ENCODE results near the gene OR6C76.

OR6C76 gene

GRCh38 chr12:55443776-55444175 lies 17.7 kb downstream of the OR6C76 start, which contains the start of gene OR6C2:
TSS of gene OR6C2 (plus strand) at chr12:55444076. CDS start at chr12:55452214, 8,138 bp downstream.
- no peak for TF ChIP-seq FOXM1 (IDR thresholded peaks at IDR 0.05; ENCODE audit: borderline replicate concordance, low read depth)
- no peak for TF ChIP-seq ZBTB7A (IDR thresholded peaks at IDR 0.05; ENCODE audit: low read depth)
- TF ChIP-seq EP300 (IDR thresholded peaks at IDR 0.05; ENCODE audit: borderline replicate concordance): no peak
- TF ChIP-seq TAF1 (IDR thresholded peaks at IDR 0.05; ENCODE audit: low read depth): no peak

GRCh38 chr12:55445357-55445756 lies 19.3 kb downstream of the OR6C76 start:
- TF ChIP-seq CEBPB (IDR thresholded peaks at IDR 0.05) (no peak), TEAD4 (IDR thresholded peaks at IDR 0.05) (no peak), REST (IDR thresholded peaks at IDR 0.05; ENCODE audit: low read depth) (no peak), TCF12 (IDR thresholded peaks at IDR 0.05; ENCODE audit: low read depth) (no peak), CREB1 (IDR thresholded peaks at IDR 0.05; ENCODE audit: low read depth) (no peak)
- TF ChIP-seq, protein P1, sequence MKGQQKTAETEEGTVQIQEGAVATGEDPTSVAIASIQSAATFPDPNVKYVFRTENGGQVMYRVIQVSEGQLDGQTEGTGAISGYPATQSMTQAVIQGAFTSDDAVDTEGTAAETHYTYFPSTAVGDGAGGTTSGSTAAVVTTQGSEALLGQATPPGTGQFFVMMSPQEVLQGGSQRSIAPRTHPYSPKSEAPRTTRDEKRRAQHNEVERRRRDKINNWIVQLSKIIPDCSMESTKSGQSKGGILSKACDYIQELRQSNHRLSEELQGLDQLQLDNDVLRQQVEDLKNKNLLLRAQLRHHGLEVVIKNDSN (IDR thresholded peaks at IDR 0.05): no peak

- TF ChIP-seq ZBTB7A (IDR thresholded peaks at IDR 0.05; ENCODE audit: low read depth) (no peak), RAD21 (IDR thresholded peaks at IDR 0.05; ENCODE audit: low read depth) (no peak), FOXM1 (IDR thresholded peaks at IDR 0.05; ENCODE audit: borderline replicate concordance, low read depth) (no peak), TAF1 (IDR thresholded peaks at IDR 0.05; ENCODE audit: low read depth) (no peak), CEBPB (IDR thresholded peaks at IDR 0.05) (no peak), TEAD4 (IDR thresholded peaks at IDR 0.05) (no peak), EGR1 (IDR thresholded peaks at IDR 0.05) (no peak), NFIC (IDR thresholded peaks at IDR 0.05) (no peak)
- TF ChIP-seq, protein P2, sequence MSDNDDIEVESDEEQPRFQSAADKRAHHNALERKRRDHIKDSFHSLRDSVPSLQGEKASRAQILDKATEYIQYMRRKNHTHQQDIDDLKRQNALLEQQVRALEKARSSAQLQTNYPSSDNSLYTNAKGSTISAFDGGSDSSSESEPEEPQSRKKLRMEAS (IDR thresholded peaks at IDR 0.05): no peak
- TF ChIP-seq, protein P1 (IDR thresholded peaks at IDR 0.05): no peak
Observed at GRCh38 chr12:55446326-55446725, 20.3 kb downstream of the OR6C76 start.

DNA sequence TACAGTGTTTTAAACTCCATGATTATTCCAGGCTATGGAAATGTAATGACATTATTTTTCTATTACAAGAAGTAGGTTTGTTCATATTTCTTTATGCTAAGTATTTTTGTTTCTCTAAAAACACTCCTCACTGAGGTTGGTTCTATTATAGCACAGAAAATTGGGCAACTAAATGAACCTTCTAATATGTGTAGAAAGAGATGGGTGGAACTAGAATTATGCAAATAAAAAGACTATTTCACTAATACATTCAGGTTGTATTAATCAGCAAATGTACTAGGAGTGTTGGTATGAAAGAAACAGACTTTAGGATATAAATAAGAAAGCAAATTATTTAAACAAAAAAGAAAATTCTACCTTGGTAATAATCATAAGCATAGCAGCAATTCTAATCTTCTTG lies 22.8 kb downstream of the OR6C76 start:
- TF ChIP-seq RAD21 (IDR thresholded peaks at IDR 0.05; ENCODE audit: low read depth) (no peak), FOXM1 (IDR thresholded peaks at IDR 0.05; ENCODE audit: borderline replicate concordance, low read depth) (no peak), EP300 (IDR thresholded peaks at IDR 0.05; ENCODE audit: borderline replicate concordance) (no peak), CREB1 (IDR thresholded peaks at IDR 0.05; ENCODE audit: low read depth) (no peak), YY1 (IDR thresholded peaks at IDR 0.05; ENCODE audit: low read depth) (no peak), TEAD4 (IDR thresholded peaks at IDR 0.05) (no peak), EGR1 (IDR thresholded peaks at IDR 0.05) (no peak), CEBPB (IDR thresholded peaks at IDR 0.05) (no peak)
- TF ChIP-seq, protein P2 (IDR thresholded peaks at IDR 0.05): no peak
- TF ChIP-seq, protein P1 (IDR thresholded peaks at IDR 0.05): no peak

DNA sequence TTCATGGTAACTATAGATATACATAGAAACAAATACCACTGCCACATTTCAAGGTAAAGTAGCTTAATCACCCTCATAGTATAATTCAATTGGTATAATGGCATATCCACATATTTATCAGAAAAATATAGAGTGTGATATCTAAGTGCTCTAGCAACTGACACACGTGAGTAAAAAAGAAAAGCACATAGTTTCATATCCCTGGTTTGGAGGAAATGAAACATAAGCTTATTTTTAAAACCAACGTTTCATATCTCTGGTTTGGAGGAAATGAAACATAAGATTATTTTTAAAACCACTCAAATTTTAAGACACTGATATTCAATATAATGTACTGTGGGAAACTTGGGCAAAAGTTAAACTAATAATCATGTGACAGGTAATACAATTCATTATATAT lies 41.8 kb downstream of the OR6C76 start:
- TF ChIP-seq FOXM1 (IDR thresholded peaks at IDR 0.05; ENCODE audit: borderline replicate concordance, low read depth): no peak
- no peak for TF ChIP-seq YY1 (IDR thresholded peaks at IDR 0.05; ENCODE audit: low read depth)
- no peak for TF ChIP-seq TEAD4 (IDR thresholded peaks at IDR 0.05)
- no peak for TF ChIP-seq EGR1 (IDR thresholded peaks at IDR 0.05)
- no peak for TF ChIP-seq EP300 (IDR thresholded peaks at IDR 0.05; ENCODE audit: borderline replicate concordance)
- TF ChIP-seq, protein P2 (IDR thresholded peaks at IDR 0.05): no peak
- no peak for TF ChIP-seq ZBTB7A (IDR thresholded peaks at IDR 0.05; ENCODE audit: low read depth)
- no peak for TF ChIP-seq TAF1 (IDR thresholded peaks at IDR 0.05; ENCODE audit: low read depth)
- TF ChIP-seq CREB1 (IDR thresholded peaks at IDR 0.05; ENCODE audit: low read depth): no peak
- TF ChIP-seq REST (IDR thresholded peaks at IDR 0.05; ENCODE audit: low read depth): no peak
- TF ChIP-seq RAD21 (IDR thresholded peaks at IDR 0.05; ENCODE audit: low read depth): no peak

GRCh38 chr12:55469291-55469690 lies 43.2 kb downstream of the OR6C76 start:
- no peak for TF ChIP-seq REST (IDR thresholded peaks at IDR 0.05; ENCODE audit: low read depth)
- TF ChIP-seq TCF12 (IDR thresholded peaks at IDR 0.05; ENCODE audit: low read depth): no peak
- no peak for TF ChIP-seq FOXM1 (IDR thresholded peaks at IDR 0.05; ENCODE audit: borderline replicate concordance, low read depth)
- TF ChIP-seq RAD21 (IDR thresholded peaks at IDR 0.05; ENCODE audit: low read depth): no peak
- no peak for TF ChIP-seq TAF1 (IDR thresholded peaks at IDR 0.05; ENCODE audit: low read depth)
- no peak for TF ChIP-seq EGR1 (IDR thresholded peaks at IDR 0.05)
- TF ChIP-seq ZBTB7A (IDR thresholded peaks at IDR 0.05; ENCODE audit: low read depth): no peak
- no peak for TF ChIP-seq EP300 (IDR thresholded peaks at IDR 0.05; ENCODE audit: borderline replicate concordance)
- TF ChIP-seq NFIC (IDR thresholded peaks at IDR 0.05): no peak
- no peak for TF ChIP-seq YY1 (IDR thresholded peaks at IDR 0.05; ENCODE audit: low read depth)
- TF ChIP-seq CEBPB (IDR thresholded peaks at IDR 0.05): no peak

All from Ishikawa (cell line).